Lung (tissue), 12 donors: ENCODE data around the gene FIS1. TPM values are rescaled to one million over a fixed set of nuclear protein-coding genes. Genes with fewer than 3 reads are reported as not detected.

ENCODE experiments used
- ATAC-seq: fragments of 200-7000 bp; cut with Tn5 transposase; one replicate; pipeline ENCODE4 v1.9.1; 2020; ENCODE audit warnings: moderate number of reproducible peaks; ENCODE audit not compliant: insufficient read depth, low FRiP score
- DNase-seq, 3 donors: peaks; one replicate each; pipeline ENCODE4 v3.0.0-alpha.2; 2013 to 2017
- H3K27ac ChIP-seq, 2 donors: one replicate each; pipeline ENCODE4 v1.5.1; 2013; ENCODE audit warnings: mild to moderate bottlenecking in 2 of 2, moderate library complexity in 2 of 2, control low read depth in 1 of 2, inconsistent platforms in 1 of 2, low read depth in 1 of 2, low read length in 1 of 2
- H3K27me3 ChIP-seq, 3 donors: one replicate each; pipeline ENCODE4 v1.5.1; 2013; ENCODE audit warnings: low read length in 2 of 3; ENCODE audit not compliant: control insufficient read depth in 3 of 3, insufficient read depth in 3 of 3
- H3K36me3 ChIP-seq, 4 donors: one replicate each; pipeline ENCODE4 v1.5.1; 2013; ENCODE audit warnings: low read length in 4 of 4, mild to moderate bottlenecking in 1 of 4, moderate library complexity in 1 of 4; ENCODE audit not compliant: control insufficient read depth in 4 of 4, insufficient read depth in 4 of 4
- H3K4me1 ChIP-seq, 5 donors: one replicate each; pipeline ENCODE4 v1.5.1; 2013; ENCODE audit warnings: low read length in 5 of 5, mild to moderate bottlenecking in 2 of 5, moderate library complexity in 1 of 5; ENCODE audit not compliant: control insufficient read depth in 5 of 5, insufficient read depth in 5 of 5
- H3K4me3 ChIP-seq: one replicate; pipeline ENCODE4 v1.5.1; 2013; ENCODE audit warnings: mild to moderate bottlenecking, control low read depth, moderate library complexity
- H3K9ac ChIP-seq, 2 donors: one replicate each; pipeline ENCODE4 v1.5.1; 2013; ENCODE audit warnings: low read length in 2 of 2, control low read depth in 1 of 2; ENCODE audit not compliant: insufficient read depth in 1 of 2
- H3K9me3 ChIP-seq, 4 donors: one replicate each; pipeline ENCODE4 v1.5.1; 2013; ENCODE audit warnings: low read length in 3 of 4, mild to moderate bottlenecking in 1 of 4, moderate library complexity in 1 of 4; ENCODE audit not compliant: control insufficient read depth in 4 of 4, insufficient read depth in 3 of 4
- CTCF ChIP-seq: IDR thresholded peaks from 2 replicates; pipeline ENCODE4 v1.5.1; 2012; ENCODE audit warnings: mild to moderate bottlenecking; ENCODE audit errors: control extremely low read depth, extremely low read depth
- WGBS, 2 donors: extraction: QIAGEN DNeasy Blood & Tissue Kit; methylation state at CpG; one replicate each; pipeline ENCODE4 v1.1.7; 2013; 5-methylcytosine and 5-hydroxymethylcytosine counted together
- polyA plus RNA-seq, 2 donors: library from polyadenylated mRNA; stranded (reverse); fragments of 200-250 nt; gene quantifications; one replicate each; pipeline ENCODE4 v1.2.1, GENCODE V29; 2013
- total RNA-seq, 2 donors: library from RNA; depleted of rRNA in 1 of 2; stranded (reverse); fragments of >200 nt in 1 of 2; gene quantifications; one replicate each; pipeline ENCODE4 v1.2.1, GENCODE V29; 2014 to 2021
- donor health status: control.
- donor health status: control.
- donor health status: Bipolar disorder and iron deficiency.
- donor health status: healthy.
- donor health status: DM: yes; HTN: yes; CAD: no.

FIS1 gene
- total and polyA plus RNA-seq, 4 donors = 109 to 235 (median 159) TPM

- H3K27me3 ChIP-seq = no peaks in the 10 kb centered on the region
- 1% methylated on average over 48 to 57 of the region's 57 CpGs for WGBS, 2 donors
- no peak for TF ChIP-seq CTCF
- no peaks in the 10 kb centered on the region for H3K9me3 ChIP-seq
- ATAC-seq (peak; percentile 91), DNase-seq (peak; percentile 97 to 100 (median 99))
- H3K36me3 ChIP-seq = peaks cover 0 to 23% (median 10%) of the 10 kb centered on the region in 4 donors
- peak within 1 kb of the TSS; percentile 90 to 96 for H3K27ac ChIP-seq
- peaks cover 0 to 18% (median 7%) of the 10 kb centered on the region in 5 donors for H3K4me1 ChIP-seq
- H3K9ac ChIP-seq = peak within 1 kb of the TSS; percentile 50 to 69
- H3K4me3 ChIP-seq = peak within 1 kb of the TSS; percentile 78
Observed at GRCh38 chr7:101217388-101218235, 27.3 kb downstream of the FIS1 start, which contains the start of the genes PLOD3 and ZNHIT1. Gene PLOD3 (minus strand): TSS chr7:101217581. CDS start chr7:101217274, 307 bp downstream. Gene ZNHIT1 (plus strand): TSS chr7:101218165. CDS start chr7:101218196, 31 bp downstream.

GRCh38 chr7:101216860-101217387 is 28.0 kb downstream of the FIS1 start:
- peak; percentile 6 for ATAC-seq
- Histone ChIP-seq H3K4me1 (peaks cover 0 to 18% (median 7%) of the 10 kb centered on the region in 5 donors), H3K36me3 (peaks cover 0 to 23% (median 8%) of the 10 kb centered on the region in 4 donors), H3K9me3 (no peaks in the 10 kb centered on the region), H3K9ac (no peak overlapping the region), H3K27me3 (no peaks in the 10 kb centered on the region), H3K27ac (peak overlapping the region; percentile 26 to 96), H3K4me3 (peak overlapping the region; percentile 78)
- no peak for TF ChIP-seq CTCF
- peak in 1 of 3 donors; percentile 40 for DNase-seq
- 1 to 2% methylated on average over 33 to 34 of the region's 34 CpGs for WGBS, 2 donors

- H3K4me1 ChIP-seq = peaks cover 0 to 18% (median 7%) of the 10 kb centered on the region in 5 donors
- WGBS, 2 donors = 51 to 61% methylated on average over 31 of the region's 31 CpGs
- ATAC-seq (no peak), DNase-seq (peak in 1 of 3 donors; percentile 31)
- TF ChIP-seq CTCF = no peak
- H3K9me3 ChIP-seq = no peaks in the 10 kb centered on the region
- peak overlapping the region in 1 of 2 donors; percentile 26 for H3K27ac ChIP-seq
- H3K9ac ChIP-seq = no peak overlapping the region
- peaks cover 0 to 27% (median 8%) of the 10 kb centered on the region in 4 donors for H3K36me3 ChIP-seq
- no peaks in the 10 kb centered on the region for H3K27me3 ChIP-seq
- peak overlapping the region; percentile 78 for H3K4me3 ChIP-seq
Observed at GRCh38 chr7:101216001-101216859, 28.7 kb downstream of the FIS1 start.
